ENCODE measurements around the gene EXOC5.

The EXOC5 gene

DNA sequence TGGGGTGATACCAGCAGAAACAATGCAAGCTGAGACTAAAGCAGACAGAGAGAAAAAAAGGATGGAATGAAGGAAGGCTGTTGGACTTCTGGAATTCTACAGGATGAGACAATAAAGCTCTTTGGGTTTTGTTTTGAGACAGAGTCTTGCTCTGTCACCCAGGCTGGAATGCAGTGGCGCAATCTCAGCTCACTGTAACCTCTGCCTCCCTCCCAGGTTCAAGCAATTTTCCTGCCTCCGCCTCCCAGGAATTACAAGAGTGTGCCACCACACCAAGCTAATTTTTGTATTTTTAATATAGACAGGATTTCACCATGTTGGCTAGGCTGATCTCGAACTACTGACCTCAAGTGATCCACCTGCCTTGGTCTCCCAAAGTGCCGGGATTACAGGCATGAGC lies 115.4 kb downstream of the EXOC5 start:
- DNase-seq: no peak
